Right lobe of liver (tissue), 6 donors: ENCODE measurements around the gene INSIG1. TPM values are rescaled to one million over a fixed set of nuclear protein-coding genes. Genes with fewer than 3 reads are reported as not detected.

ENCODE experiments used
- ATAC-seq, 4 donors: fragments of 200-7000 bp; cut with Tn5 transposase; one replicate each; pipeline ENCODE4 v1.9.1; 2020; ENCODE audit warnings: mild to moderate bottlenecking in 4 of 4, moderate library complexity in 4 of 4
- DNase-seq, 3 donors: peaks; one replicate each; pipeline ENCODE4 v3.0.0-alpha.2; 2020
- H3K27ac ChIP-seq, 3 donors: fragments of 200-600 bp; one replicate each; pipeline ENCODE4 v1.8.0; 2022
- H3K27me3 ChIP-seq, 2 donors: fragments of 200-600 bp; one replicate each; pipeline ENCODE4 v1.8.0; 2022
- H3K36me3 ChIP-seq, 4 donors: fragments of 200-600 bp; sonication (generic) in 1 of 4; one replicate each; pipeline versions ENCODE4 v1.5.1 to v1.8.0; 2017 to 2022; ENCODE audit warnings: control low read depth in 1 of 4
- H3K4me1 ChIP-seq, 4 donors: fragments of 200-600 bp; sonication (generic) in 1 of 4; one replicate each; pipeline versions ENCODE4 v1.5.1 to v1.8.0; 2017 to 2022; ENCODE audit warnings: control low read depth in 1 of 4
- H3K4me3 ChIP-seq, 3 donors: fragments of 200-600 bp; one replicate each; pipeline ENCODE4 v1.8.0; 2022
- H3K9me3 ChIP-seq, 4 donors: fragments of 200-600 bp; sonication (generic) in 1 of 4; one replicate each; pipeline versions ENCODE4 v1.5.1 to v1.8.0; 2017 to 2022; ENCODE audit warnings: control low read depth in 1 of 4
- CTCF ChIP-seq, 4 donors: fragments of 200-600 bp in 3 of 4; fragments of 450-650 bp in 1 of 4; IDR thresholded peaks; one replicate each; pipeline versions ENCODE4 v1.5.1 to v1.8.0; 2016 to 2022; ENCODE audit warnings: antibody characterized with exemption in 4 of 4, mild to moderate bottlenecking in 2 of 4
- POLR2A ChIP-seq: fragments of 450-650 bp; IDR thresholded peaks from one replicate; pipeline ENCODE4 v1.6.1; 2017; ENCODE audit warnings: antibody characterized with exemption, mild to moderate bottlenecking
- WGBS: methylation state at CpG from one replicate; pipeline ENCODE4 v1.1.6; 2018; ENCODE audit warnings: low coverage, low lambda C conversion rate; ENCODE audit not compliant: insufficient coverage; ENCODE audit errors: missing lambda C conversion rate; 5-methylcytosine and 5-hydroxymethylcytosine counted together
- intact Hi-C, 2 donors: fragments of 100-400 bp; cut with DNase I; formaldehyde crosslinking; loops; one replicate each; pipeline versions ENCODE4 v1.11.2 to v1.14.1; 2022
- long read RNA-seq: library from polyadenylated mRNA; unstranded; transcript quantifications from one replicate; pipeline ENCODE4 v2.0.0, GENCODE V29; 2019
- total RNA-seq, 6 experiments: library from RNA; depleted of rRNA in 2 of 6; stranded (reverse); fragments of >200 nt in 2 of 6; fragmentation: NEBNext Ultra II Directional in 3 of 6; extraction: Animal tissue kit (Norgen Biotek cat#: 25700) in 3 of 6; gene quantifications; one replicate each; pipeline versions ENCODE4 v1.1.0 to v1.2.4, GENCODE V29; 2016 to 2023
- donor health status: DM: no; HTN: yes; CAD: no.
- donor health status: DM: no; HTN: no; CAD: no.
- donor health status: DM: no; HTN: no; CAD: no.
- donor health status: DM: no; HTN: yes; CAD: no.
- donor health status: DM: no; HTN: yes; CAD: no.

The INSIG1 gene
- 100 to 1,000 TPM; 130 to 625 (median 205) TPM for total RNA-seq
- long read RNA-seq, transcript INSIG1-201 (6 exons, 3,010 nt): major isoform, 98 of 128 reads
- long read RNA-seq, partial matches to known transcripts: 7 of 128 reads
- long read RNA-seq, other reads (novel, unspliced or antisense): 23 of 128 reads

DNA sequence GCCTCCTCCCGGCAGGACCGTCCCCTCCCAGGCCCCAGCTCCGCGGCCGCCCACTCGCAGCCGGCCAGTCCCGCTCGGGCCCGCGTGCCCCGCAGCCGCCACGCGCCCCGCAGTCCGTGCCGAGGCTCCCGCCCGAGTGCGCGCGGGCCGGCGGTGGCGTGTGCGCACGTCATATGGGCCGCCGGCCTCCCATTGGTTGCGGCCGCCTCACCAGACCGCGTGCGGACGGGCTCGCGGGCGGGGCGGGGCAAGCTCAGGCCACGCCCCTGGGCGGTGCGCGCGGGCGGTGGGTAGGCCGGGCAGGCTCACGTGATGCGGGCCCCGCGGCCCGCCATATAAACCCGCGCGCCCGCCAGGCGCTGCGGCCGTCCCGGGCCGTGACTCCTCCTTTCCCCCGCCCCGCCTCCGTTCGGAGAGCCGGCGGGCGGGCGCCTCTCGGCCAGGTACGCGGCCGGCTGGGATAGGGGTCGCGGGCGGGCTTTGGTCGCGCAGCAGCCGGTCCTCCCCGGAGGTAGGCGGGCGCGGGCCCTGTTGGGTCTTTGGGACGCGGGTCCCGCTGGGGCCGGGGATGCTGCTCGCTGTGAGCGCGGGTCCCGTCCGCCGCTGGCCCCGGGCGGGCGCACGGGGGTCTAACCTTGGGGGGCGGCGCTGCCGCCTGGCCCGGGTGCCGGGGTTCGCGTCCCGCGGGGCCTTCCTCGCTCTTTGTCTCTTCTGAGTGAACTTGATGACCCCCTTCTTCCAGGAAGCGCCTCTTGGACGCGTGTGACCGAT lies at the start of gene INSIG1:
TSS of gene INSIG1 (plus strand) at position 362 of the 771 bp plus-strand sequence. CDS start at position 770, 408 bp downstream.
- Histone ChIP-seq H3K36me3 (peaks cover 0 to 33% (median 14%) of the 10 kb centered on the region in 4 donors), H3K27ac (peak within 1 kb of the TSS; percentile 99), H3K4me1 (peaks cover 0 to 33% (median 7%) of the 10 kb centered on the region in 4 donors), H3K9me3 (no peaks in the 10 kb centered on the region), H3K27me3 (no peaks in the 10 kb centered on the region), H3K4me3 (peak within 1 kb of the TSS; percentile 64 to 73 (median 72))
- intact Hi-C loops: no loop called here
- 0% methylated on average over 3 of the region's 111 CpGs for WGBS
- TF ChIP-seq CTCF (IDR thresholded peaks at IDR 0.05): no peak
- TF ChIP-seq POLR2A: peak; percentile 99
- ATAC-seq (peak; percentile 47 to 80 (median 68)), DNase-seq (peak; percentile 95 to 97 (median 96))

GRCh38 chr7:155248366-155248756 lies 49.3 kb upstream of the INSIG1 start:
- Histone ChIP-seq H3K27me3 (no peaks in the 10 kb centered on the region), H3K27ac (no peak overlapping the region), H3K9me3 (no peaks in the 10 kb centered on the region), H3K4me1 (peaks cover 0 to 17% (median 8%) of the 10 kb centered on the region in 4 donors), H3K36me3 (peaks cover 0 to 27% (median 13%) of the 10 kb centered on the region in 4 donors), H3K4me3 (no peak overlapping the region)
- intact Hi-C loops: no loop called here
- ATAC-seq (no peak), DNase-seq (no peak)
- TF ChIP-seq POLR2A: no peak
- TF ChIP-seq CTCF (IDR thresholded peaks at IDR 0.05): no peak
- 71% methylated on average over 2 of the region's 10 CpGs for WGBS

DNA sequence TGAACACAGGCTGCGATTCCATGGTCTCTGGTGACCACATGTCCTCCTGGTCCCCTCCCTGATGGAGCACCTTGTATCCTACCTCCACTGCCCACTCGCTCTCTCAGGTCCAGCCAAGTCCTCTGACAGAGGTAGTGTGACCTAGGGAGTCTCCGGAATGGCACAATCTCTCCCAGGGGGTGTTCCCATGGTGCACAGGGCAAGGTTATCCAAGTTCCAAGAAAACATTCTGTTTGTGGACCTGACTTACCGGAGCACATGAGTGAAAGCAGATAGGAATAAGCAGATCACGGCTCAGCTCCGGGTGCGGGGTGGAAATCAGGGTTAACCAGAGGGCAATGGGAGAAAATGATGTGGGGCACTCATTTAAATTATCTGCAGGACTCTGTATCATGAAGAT lies 45.8 kb upstream of the INSIG1 start:
- ATAC-seq (peak; percentile 56 to 68 (median 65)), DNase-seq (peak; percentile 72 to 86 (median 84))
- Histone ChIP-seq H3K9me3 (no peaks in the 10 kb centered on the region), H3K4me3 (peak overlapping the region; percentile 39 to 74 (median 59)), H3K36me3 (peaks cover 0 to 26% (median 13%) of the 10 kb centered on the region in 4 donors), H3K4me1 (peaks cover 0 to 28% (median 13%) of the 10 kb centered on the region in 4 donors), H3K27me3 (no peaks in the 10 kb centered on the region), H3K27ac (peak overlapping the region; percentile 95 to 100 (median 99))
- intact Hi-C loops: no loop called here
- TF ChIP-seq CTCF (IDR thresholded peaks at IDR 0.05) (no peak), POLR2A (peak; percentile 46)
- WGBS: 26% methylated on average over 7 of the region's 7 CpGs

- ATAC-seq: peak; percentile 3 to 37 (median 12)
- Histone ChIP-seq H3K9me3 (no peaks in the 10 kb centered on the region), H3K27me3 (no peaks in the 10 kb centered on the region), H3K27ac (peak overlapping the region; percentile 95 to 100 (median 99)), H3K4me3 (peak overlapping the region; percentile 39 to 74 (median 59)), H3K4me1 (peaks cover 0 to 32% (median 13%) of the 10 kb centered on the region in 4 donors), H3K36me3 (peaks cover 0 to 24% (median 10%) of the 10 kb centered on the region in 4 donors)
- 21% methylated on average over 8 of the region's 8 CpGs for WGBS
- peak in 1 of 3 donors; percentile 52 for DNase-seq
- intact Hi-C loops: no loop called here
- TF ChIP-seq POLR2A (no peak), CTCF (IDR thresholded peaks at IDR 0.05) (peak in 3 of 4 donors; percentile 10 to 20 (median 19))
Measured at GRCh38 chr7:155252444-155252887, 45.2 kb upstream of the INSIG1 start.
